Measurements from ENCODE around the gene ACOT4. TPM values are rescaled to one million over a fixed set of nuclear protein-coding genes. Genes with fewer than 3 reads are reported as not detected.
"Not testable (repeated sequence)": the region's sequence is repeated elsewhere in the genome, so short reads cannot be mapped to it uniquely, and the experiment has no call there.

ACOT4 gene, protein sequence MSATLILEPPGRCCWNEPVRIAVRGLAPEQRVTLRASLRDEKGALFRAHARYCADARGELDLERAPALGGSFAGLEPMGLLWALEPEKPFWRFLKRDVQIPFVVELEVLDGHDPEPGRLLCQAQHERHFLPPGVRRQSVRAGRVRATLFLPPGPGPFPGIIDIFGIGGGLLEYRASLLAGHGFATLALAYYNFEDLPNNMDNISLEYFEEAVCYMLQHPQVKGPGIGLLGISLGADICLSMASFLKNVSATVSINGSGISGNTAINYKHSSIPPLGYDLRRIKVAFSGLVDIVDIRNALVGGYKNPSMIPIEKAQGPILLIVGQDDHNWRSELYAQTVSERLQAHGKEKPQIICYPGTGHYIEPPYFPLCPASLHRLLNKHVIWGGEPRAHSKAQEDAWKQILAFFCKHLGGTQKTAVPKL
- total RNA-seq, result 1 to 10 TPM; 1.3 to 1.8 TPM

DNA sequence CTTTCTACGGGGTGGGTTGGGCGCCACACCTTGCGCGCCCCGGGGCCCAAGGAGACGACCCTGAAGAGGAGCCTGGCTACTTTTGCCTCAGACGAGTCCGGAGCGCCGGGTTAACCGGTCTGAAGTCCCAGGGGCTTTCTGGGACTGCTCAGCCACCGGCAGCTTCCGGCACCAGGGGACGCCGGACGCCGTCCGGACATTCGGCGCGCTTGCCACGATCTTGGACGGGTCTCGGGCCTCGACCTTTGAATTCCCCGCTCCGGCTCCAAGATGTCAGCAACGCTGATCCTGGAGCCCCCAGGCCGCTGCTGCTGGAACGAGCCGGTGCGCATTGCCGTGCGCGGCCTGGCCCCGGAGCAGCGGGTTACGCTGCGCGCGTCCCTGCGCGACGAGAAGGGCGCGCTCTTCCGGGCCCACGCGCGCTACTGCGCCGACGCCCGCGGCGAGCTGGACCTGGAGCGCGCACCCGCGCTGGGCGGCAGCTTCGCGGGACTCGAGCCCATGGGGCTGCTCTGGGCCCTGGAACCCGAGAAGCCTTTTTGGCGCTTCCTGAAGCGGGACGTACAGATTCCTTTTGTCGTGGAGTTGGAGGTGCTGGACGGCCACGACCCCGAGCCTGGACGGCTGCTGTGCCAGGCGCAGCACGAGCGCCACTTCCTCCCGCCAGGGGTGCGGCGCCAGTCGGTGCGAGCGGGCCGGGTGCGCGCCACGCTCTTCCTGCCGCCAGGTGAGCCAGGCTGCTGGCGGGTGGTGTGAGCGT is at the start of gene ACOT4:
Gene ACOT4, plus strand, starts transcription at position 184 of the 760 bp plus-strand sequence. Its CDS starts 87 bp downstream, at position 271.
- Histone ChIP-seq H3K36me3 (no peaks in the 10 kb centered on the region), H3K27me3 (replicated peaks; ENCODE audit: insufficient read depth) (no peaks in the 10 kb centered on the region), H3K4me1 (ENCODE audit: control insufficient read depth in 1 of 2, low read depth in 2 of 2) (peaks cover 0 to 12% of the 10 kb centered on the region in 2 donors), H3K27ac (no peak within 1 kb of the TSS), H3K4me3 (peak within 1 kb of the TSS; percentile 78), H3K9me3 (no peaks in the 10 kb centered on the region)
- TF ChIP-seq, protein P1, sequence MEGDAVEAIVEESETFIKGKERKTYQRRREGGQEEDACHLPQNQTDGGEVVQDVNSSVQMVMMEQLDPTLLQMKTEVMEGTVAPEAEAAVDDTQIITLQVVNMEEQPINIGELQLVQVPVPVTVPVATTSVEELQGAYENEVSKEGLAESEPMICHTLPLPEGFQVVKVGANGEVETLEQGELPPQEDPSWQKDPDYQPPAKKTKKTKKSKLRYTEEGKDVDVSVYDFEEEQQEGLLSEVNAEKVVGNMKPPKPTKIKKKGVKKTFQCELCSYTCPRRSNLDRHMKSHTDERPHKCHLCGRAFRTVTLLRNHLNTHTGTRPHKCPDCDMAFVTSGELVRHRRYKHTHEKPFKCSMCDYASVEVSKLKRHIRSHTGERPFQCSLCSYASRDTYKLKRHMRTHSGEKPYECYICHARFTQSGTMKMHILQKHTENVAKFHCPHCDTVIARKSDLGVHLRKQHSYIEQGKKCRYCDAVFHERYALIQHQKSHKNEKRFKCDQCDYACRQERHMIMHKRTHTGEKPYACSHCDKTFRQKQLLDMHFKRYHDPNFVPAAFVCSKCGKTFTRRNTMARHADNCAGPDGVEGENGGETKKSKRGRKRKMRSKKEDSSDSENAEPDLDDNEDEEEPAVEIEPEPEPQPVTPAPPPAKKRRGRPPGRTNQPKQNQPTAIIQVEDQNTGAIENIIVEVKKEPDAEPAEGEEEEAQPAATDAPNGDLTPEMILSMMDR (IDR thresholded peaks at IDR 0.05), result no peak
- peak; percentile 39 for ATAC-seq (ENCODE audit: insufficient number of reproducible peaks, low FRiP score, low read depth)
- no peak for DNase-seq (ENCODE audit: low spot score)

- not testable (repeated sequence) for ATAC-seq (ENCODE audit: insufficient number of reproducible peaks, low FRiP score, low read depth); H3K9me3 ChIP-seq; DNase-seq (ENCODE audit: low spot score); H3K36me3 ChIP-seq; H3K27ac ChIP-seq; H3K27me3 ChIP-seq (replicated peaks; ENCODE audit: insufficient read depth); H3K4me3 ChIP-seq; H3K4me1 ChIP-seq (ENCODE audit: control insufficient read depth in 1 of 2, low read depth in 2 of 2)
These were observed 48.7 kb upstream of the ACOT4 start for GRCh38 chr14:73542961-73543360.

DNA sequence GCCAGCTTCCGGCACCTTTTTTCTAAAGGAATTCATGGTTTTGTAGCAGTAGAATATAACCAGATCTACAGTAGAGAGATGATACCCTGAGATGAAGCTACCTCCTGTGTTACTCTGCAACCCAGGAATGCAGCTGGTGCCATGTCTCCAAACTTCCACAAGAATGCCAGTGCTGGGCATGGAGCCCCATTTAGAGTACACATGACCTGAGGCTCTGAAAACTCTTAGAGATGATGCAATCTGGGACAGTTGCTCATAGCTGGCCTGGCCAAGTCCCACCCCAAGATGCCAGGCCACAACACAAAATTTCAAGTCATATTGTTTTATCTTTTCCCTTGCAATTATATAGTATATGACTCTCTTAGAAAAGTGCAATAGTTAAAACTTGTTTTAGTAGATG is 46.3 kb upstream of the ACOT4 start:
- H3K4me1 ChIP-seq (ENCODE audit: control insufficient read depth in 1 of 2, low read depth in 2 of 2); H3K4me3 ChIP-seq; H3K9me3 ChIP-seq; H3K27me3 ChIP-seq (replicated peaks; ENCODE audit: insufficient read depth); H3K27ac ChIP-seq; H3K36me3 ChIP-seq; ATAC-seq (ENCODE audit: insufficient number of reproducible peaks, low FRiP score, low read depth); DNase-seq (ENCODE audit: low spot score): not testable (repeated sequence)

DNA sequence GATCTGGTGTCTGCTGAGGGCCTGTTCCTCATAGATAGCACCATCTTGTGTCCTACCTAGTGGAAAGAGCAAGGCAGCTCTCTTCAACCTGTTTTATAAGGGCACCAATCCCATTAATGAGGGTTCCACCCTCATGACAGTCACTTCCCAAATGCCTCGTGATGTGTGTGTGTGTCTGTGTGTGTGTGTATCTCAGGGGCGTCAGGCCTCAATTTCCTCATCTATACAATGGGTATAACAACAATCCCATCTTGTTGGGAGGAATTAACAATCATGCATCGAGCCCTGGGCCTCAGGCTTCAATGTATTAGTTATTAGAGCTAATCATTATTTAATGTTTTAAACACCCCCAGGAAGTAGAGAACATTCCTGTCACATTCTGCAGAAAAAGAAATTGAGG is 42.6 kb upstream of the ACOT4 start:
- not testable (repeated sequence) for H3K9me3 ChIP-seq; H3K27me3 ChIP-seq (replicated peaks; ENCODE audit: insufficient read depth); H3K4me1 ChIP-seq (ENCODE audit: control insufficient read depth in 1 of 2, low read depth in 2 of 2); H3K27ac ChIP-seq; ATAC-seq (ENCODE audit: insufficient number of reproducible peaks, low FRiP score, low read depth); H3K4me3 ChIP-seq; H3K36me3 ChIP-seq; DNase-seq (ENCODE audit: low spot score)

GRCh38 chr14:73549889-73550524 is 41.7 kb upstream of the ACOT4 start:
- H3K27ac ChIP-seq; H3K27me3 ChIP-seq (replicated peaks; ENCODE audit: insufficient read depth); H3K4me1 ChIP-seq (ENCODE audit: control insufficient read depth in 1 of 2, low read depth in 2 of 2); ATAC-seq (ENCODE audit: insufficient number of reproducible peaks, low FRiP score, low read depth); DNase-seq (ENCODE audit: low spot score); H3K36me3 ChIP-seq; H3K9me3 ChIP-seq; H3K4me3 ChIP-seq: not testable (repeated sequence)

GRCh38 chr14:73553845-73554244 is 37.8 kb upstream of the ACOT4 start:
- TF ChIP-seq, protein P1 (IDR thresholded peaks at IDR 0.05), result no peak
- ATAC-seq (ENCODE audit: insufficient number of reproducible peaks, low FRiP score, low read depth) (no peak), DNase-seq (ENCODE audit: low spot score) (no peak)
- Histone ChIP-seq H3K9me3 (no peaks in the 10 kb centered on the region), H3K36me3 (no peaks in the 10 kb centered on the region), H3K27ac (no peak overlapping the region), H3K27me3 (replicated peaks; ENCODE audit: insufficient read depth) (no peaks in the 10 kb centered on the region), H3K4me3 (no peak overlapping the region), H3K4me1 (ENCODE audit: control insufficient read depth in 1 of 2, low read depth in 2 of 2) (no peaks in the 10 kb centered on the region)

DNA sequence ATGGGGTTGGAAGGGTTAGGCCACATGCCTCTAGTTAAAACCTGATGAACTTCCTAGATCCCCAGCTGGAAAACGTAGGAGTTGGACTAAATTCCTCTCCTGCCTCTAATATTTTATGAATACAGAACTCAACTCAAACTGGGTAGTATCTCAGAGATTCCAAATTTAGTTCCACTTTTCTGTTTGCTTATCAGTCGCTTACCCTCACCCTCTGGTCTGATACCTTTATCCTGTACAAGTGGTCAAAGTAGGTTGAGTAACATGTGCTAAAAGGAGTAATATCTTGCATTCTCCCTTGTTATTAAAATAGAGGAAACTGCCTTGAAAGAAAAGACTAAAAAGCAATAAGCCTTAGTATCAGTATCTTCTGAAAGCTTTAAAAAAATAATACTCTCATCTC is 34.5 kb upstream of the ACOT4 start:
- not testable (repeated sequence) for H3K9me3 ChIP-seq; DNase-seq (ENCODE audit: low spot score); H3K36me3 ChIP-seq; H3K27ac ChIP-seq; H3K27me3 ChIP-seq (replicated peaks; ENCODE audit: insufficient read depth); H3K4me1 ChIP-seq (ENCODE audit: control insufficient read depth in 1 of 2, low read depth in 2 of 2); H3K4me3 ChIP-seq; ATAC-seq (ENCODE audit: insufficient number of reproducible peaks, low FRiP score, low read depth)

- H3K4me3 ChIP-seq; H3K36me3 ChIP-seq; H3K27ac ChIP-seq; DNase-seq (ENCODE audit: low spot score); H3K27me3 ChIP-seq (replicated peaks; ENCODE audit: insufficient read depth); ATAC-seq (ENCODE audit: insufficient number of reproducible peaks, low FRiP score, low read depth); H3K9me3 ChIP-seq; H3K4me1 ChIP-seq (ENCODE audit: control insufficient read depth in 1 of 2, low read depth in 2 of 2): not testable (repeated sequence)
These were observed 33.4 kb upstream of the ACOT4 start for GRCh38 chr14:73558238-73558637.

GRCh38 chr14:73562256-73562655 is 29.4 kb upstream of the ACOT4 start:
- H3K9me3 ChIP-seq; ATAC-seq (ENCODE audit: insufficient number of reproducible peaks, low FRiP score, low read depth); H3K36me3 ChIP-seq; DNase-seq (ENCODE audit: low spot score); H3K4me1 ChIP-seq (ENCODE audit: control insufficient read depth in 1 of 2, low read depth in 2 of 2); H3K27ac ChIP-seq; H3K27me3 ChIP-seq (replicated peaks; ENCODE audit: insufficient read depth); H3K4me3 ChIP-seq: not testable (repeated sequence)

GRCh38 chr14:73562696-73563095 is 29.0 kb upstream of the ACOT4 start:
- H3K27ac ChIP-seq; DNase-seq (ENCODE audit: low spot score); H3K36me3 ChIP-seq; H3K9me3 ChIP-seq; H3K4me1 ChIP-seq (ENCODE audit: control insufficient read depth in 1 of 2, low read depth in 2 of 2); ATAC-seq (ENCODE audit: insufficient number of reproducible peaks, low FRiP score, low read depth); H3K27me3 ChIP-seq (replicated peaks; ENCODE audit: insufficient read depth); H3K4me3 ChIP-seq: not testable (repeated sequence)
